NCI-H510A treated with DMSO at 0.1 percent for 48 hours (cell line): ENCODE data around the gene PERP.
"Not testable (repeated sequence)": the region's sequence is repeated elsewhere in the genome, so short reads cannot be mapped to it uniquely, and the experiment has no call there.

Source experiments
- DNase-seq: peaks from one replicate; lab custom pipeline; 2025; lab: John Stamatoyannopoulos, UW

Gene PERP

DNA sequence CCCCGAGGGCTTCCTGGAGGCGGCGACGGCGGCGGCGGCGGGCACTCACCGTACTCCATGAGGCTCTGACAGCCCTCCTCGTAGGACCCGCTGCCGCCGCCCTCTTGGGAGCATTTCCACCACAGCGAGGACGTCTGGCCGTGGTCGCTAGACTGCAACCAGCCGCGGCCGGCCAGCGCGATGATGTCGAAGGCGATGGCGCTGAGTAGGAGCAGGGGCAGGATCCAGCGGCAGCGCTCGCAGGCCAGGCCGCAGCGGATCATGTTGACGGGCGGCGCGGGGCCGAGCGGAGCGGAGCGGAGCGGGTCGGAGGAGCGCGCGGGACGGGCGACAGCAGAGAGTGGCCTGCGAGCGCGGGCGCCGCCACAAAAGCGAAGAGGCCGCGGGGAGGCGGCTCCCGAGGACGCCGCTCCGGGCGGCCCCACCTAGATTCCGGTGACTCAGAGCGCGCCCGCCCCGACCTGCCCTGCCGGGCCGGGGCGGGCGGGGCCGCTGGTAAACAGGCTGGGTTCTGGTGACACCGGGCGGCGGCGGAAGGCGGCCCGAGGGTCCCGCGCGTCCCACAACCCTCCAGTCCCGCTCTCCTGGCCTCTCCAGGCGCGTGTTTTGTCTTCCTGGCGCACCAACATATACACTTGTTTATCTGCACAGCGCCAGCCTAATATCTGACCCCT lies at the start of gene PERP:
Gene PERP (minus strand): TSS at position 342 of the 674 bp plus-strand sequence. CDS start 79 bp downstream, at position 263.
- DNase-seq: peak; percentile 30

DNA sequence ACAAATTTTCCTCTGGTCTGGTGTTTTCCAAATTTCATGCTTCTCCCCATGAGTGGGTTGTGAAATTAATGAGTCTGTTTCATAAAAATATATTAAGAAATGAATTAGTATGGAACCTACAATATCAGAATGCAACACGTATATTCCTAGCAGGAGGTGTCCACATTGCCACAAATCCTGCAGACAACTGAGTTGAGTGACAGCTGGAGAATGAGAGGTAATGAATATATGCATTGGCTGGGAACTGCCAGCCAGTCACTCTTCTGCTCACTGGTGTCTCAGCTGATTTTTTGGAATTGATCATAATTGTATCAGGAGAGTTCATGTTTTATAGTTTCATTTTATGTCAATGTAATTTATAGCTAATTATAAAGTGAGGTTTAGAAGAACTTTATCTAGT lies 48.2 kb upstream of the PERP start:
- DNase-seq: no peak

DNA sequence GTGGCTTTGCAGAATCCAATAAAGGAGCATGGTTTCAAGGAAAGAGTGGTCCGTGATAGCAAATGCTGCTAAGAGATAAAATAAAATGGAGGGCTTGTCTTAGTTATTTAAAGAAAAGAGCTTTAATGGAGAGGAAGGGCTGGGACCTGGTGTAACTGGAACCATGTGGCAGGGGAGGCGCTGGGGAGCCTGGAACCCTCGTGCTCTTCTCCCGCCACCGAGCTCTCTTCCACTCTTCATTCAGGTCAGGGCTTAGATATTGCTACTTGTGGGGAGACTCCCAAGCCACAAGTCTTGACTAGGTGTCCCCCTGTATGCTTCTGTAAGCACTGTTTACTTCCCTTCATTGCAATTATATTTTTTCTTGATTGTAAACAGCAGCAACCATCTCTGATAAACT lies 39.3 kb upstream of the PERP start:
- no peak for DNase-seq

DNA sequence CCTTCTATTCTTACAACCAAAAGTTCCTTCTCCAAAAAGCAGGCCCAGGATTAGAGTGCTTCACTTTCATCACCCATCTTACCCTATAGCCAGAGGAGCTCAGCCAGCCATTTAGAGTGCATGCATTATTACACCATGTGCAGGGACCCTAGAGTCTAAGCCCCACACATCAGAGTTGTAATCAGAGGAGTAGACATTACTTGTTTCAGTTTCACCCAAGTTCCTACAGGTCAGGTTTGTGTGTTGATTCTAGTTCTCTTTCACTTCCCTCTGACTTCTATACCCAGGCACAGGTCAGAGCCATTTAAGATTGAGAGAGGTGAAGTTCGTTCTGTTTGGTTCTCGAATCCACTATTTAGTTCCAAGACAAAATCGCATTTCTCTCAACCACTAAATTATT lies 38.2 kb upstream of the PERP start:
- DNase-seq: no peak

DNA sequence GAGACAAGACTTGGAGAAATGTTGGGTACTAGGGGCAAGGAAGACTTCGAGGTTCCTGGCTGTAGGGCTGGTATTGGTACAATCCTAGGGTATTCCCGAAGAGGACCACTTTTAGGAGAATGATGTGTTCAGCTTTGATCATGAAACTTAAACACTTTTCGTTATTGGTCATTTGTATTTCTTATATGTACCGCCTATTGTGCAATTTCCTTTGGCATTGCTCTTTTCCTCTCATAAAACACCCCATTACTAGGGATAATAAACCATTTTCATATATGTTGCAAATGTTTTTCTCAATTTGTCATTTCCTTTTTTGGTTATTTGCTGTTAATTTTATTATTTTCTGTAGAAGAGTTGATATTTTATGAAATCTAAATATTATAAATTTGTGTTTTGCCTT lies 35.6 kb upstream of the PERP start:
- DNase-seq: no peak

DNA sequence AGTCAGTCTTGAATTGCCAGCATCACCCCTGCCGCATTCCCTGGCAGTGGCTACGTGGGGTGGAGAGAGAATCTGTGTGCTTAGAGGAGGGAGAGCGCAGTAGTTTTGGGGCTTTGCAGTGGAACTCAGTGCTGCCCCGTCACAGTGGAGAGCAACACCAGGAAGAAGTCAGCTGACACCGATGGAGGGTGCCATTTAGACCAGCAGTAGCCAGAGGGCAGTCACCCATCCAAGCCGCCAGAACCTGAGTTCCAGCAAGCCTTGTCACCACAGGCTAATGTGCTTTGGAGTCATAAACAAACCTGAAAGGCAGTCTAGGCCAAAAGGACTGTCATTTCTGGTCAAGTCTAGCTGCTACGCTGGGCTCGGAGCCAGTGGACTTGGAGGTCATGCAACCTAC lies 22.0 kb upstream of the PERP start:
- no peak for DNase-seq

DNA sequence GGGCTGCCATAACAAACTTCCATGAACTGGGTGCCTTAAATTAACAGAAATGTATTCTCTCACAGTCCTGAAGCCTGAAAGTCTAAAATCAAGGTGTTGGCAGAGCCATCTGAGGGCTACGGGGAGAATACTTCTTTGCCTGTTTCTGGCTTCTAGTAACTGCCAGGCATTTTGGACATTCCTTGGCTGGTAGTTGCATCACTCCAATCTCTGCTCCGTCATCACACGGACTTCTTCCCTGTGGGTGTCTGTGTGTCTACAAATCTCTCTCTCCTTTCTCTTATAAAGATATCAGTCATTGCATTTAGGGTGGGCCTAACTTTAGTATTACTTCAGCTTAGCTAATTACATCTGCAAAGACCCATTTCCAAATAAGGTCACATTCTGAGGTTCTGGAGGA lies 20.9 kb upstream of the PERP start:
- no peak for DNase-seq

DNA sequence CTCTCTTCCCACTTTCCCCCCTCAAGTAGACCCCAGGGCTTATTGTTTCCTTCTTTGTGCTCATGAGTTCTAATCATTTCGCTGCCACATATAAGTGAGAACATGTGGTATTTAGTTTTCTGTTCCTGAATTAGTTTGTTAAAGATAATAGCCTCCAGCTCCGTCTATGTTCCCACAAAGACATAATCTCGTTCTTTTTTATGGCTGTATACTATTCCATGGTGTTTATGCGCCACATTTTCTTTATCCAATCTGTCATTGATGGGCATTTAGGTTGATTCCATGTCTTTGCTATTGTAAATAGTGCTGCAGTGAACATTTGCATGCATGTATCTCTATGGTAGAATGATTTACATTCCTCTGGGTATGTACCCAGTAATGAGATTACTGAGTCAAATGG lies 16.9 kb upstream of the PERP start:
- no peak for DNase-seq

DNA sequence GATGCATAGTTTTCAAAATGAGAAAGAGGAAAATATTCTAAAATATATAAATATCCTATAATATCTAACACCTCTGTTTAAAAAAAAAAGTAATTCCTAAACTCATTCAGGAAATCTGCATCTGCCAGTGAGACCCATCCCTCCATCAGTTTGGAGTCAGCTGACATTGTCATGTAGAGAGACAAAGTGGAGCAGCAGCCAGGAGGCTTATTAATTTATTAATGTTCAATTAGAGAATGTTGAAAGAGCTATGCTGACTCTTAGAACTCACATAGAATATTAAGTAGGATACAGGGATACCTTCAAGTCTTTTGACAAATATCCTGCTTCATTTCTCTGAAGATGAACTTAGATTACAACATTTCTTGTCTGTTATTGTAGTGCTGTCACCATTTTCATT lies 12.8 kb upstream of the PERP start:
- no peak for DNase-seq

DNA sequence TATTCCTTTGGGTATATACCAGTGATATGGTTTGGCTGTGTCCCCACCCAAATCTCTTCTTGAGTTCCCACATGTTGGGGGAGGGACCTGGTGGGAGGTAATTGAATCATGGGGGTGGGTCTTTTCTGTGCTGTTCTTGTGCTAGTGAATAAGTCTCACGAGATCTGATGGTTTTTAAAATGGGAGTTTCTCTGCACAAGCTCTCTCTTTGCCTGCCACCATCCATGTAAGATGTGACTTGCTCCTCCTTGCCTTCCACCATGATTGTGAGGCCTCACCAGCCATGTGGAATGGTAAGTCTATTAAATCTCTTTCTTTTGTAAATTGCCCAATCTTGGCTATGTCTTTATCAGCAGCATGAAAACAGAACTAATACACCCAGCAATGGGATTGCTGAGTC lies 12.0 kb upstream of the PERP start:
- not testable (repeated sequence) for DNase-seq

DNA sequence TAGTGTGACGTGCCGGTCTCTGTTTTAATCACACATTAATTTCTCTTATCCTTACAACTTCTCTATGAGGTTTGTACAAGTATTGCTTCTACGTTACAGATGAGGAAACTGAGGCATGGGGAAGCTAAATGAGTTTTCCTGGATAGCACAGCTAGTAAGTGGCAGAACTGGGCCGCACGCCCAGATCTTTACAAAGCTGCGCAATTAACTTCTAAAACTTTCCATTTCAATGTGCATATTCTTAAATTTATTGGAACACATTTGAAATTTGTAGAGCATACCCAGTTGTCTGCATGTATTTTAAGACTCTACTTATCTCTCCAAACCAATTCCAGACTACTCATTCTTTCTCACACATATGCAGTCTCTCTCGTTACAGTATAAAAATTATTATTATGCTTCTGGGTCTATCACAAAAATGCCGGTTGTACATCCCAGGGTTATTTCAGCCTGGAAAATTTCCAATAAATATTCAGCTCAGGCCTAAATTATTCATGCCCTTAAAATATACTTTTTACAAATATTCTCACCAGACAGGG lies 10.2 kb upstream of the PERP start:
- no peak for DNase-seq

DNA sequence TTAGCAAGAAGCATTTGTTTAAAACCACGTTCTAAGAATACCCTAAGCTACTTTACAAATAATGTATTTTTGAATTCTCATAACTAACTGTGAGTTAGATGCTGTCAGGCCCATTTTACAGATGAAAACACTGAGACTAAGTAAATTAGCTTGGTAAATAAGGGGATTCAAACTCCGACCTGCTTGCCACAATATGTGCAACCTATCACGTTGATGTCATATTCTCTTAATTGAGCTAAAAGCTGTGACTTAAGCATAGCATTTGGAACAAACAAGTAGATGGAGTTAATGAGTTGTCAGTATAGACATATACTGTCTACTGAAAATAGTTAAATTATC lies 9.4 kb upstream of the PERP start:
- no peak for DNase-seq

DNA sequence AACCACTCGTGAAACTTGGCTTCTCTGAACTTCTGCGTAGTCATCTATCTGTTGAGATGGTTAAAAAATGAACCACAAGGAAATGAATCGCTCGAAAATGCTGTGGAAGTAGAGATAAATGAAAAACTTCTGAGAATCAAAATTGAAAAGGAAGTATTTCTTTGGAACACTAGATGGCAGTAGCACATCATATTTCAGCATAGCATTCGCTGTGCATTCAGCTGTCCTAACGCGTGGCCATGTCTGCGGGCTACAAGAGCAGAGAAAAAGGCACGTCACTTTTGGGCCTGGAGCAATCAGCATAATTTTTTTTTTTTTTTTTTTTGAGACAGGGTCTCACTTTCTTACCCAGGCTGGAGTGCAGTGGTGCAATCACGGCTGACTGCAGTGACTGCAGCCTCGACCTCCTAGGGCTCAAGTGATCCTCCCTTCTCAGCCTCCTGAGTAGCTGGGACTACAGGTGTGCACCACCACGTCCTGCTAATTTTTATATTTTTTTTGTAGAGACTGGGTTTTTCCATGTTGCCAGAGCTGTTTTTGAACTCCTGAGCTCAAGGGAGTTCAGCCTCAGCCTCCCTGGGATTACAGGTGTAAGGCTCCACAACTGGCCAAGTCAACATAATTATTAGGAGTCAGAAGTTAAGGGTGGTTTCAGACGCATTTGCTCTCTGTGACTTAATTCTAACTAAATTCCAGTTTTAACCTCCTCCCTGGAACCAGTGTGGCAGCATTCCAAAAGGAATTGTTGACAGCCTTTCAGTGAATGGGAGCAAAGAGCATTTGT lies 8.8 kb upstream of the PERP start:
- peak; percentile 61 for DNase-seq

DNA sequence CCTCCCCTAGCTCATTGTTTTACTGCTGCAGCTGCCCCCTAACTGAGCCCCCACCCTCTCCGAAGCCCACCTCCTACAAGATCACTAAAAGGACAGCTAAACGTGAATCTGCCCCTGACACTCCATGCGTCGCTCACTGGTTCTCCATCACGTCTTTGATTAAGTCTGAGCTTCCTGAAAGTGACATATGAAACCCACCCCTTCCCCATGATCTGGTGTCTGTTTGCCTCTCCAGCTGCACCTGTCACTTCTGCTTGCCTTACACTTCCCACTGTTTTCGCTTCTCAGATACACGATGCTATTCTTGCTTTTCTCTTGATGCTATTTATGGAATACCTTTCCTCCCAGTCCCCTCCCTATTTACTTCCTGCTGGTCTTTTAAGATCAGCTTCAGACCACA lies 8.0 kb upstream of the PERP start:
- DNase-seq: peak; percentile 57

DNA sequence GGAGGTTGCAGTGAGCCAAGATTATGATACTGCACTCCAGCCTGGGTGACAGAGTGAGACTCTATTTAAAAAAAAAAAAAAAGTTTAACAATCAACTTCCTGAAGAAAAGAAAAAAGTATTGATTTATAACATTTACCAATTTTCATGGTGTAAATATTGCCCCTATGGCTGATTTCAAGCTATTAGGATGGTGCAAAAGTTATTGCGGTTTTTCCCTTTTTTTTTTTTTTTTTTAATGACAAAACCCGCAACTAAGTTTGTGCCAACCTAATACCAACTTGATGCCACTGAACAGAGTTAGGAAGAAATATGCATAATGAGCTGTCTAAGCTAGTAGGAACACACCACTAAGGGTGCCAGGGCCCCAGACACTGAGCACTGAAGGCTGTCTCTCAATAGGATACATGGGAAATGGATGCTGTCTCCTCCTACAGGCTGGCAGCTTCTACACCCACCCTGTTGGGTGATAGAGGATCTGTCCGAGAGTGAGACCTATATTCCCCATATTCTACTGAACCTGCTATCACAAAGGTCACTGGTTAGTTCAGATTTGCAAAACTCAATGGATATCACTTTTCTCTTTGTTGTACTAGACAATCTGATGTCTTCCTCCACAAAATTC lies 6.5 kb upstream of the PERP start:
- no peak for DNase-seq

DNA sequence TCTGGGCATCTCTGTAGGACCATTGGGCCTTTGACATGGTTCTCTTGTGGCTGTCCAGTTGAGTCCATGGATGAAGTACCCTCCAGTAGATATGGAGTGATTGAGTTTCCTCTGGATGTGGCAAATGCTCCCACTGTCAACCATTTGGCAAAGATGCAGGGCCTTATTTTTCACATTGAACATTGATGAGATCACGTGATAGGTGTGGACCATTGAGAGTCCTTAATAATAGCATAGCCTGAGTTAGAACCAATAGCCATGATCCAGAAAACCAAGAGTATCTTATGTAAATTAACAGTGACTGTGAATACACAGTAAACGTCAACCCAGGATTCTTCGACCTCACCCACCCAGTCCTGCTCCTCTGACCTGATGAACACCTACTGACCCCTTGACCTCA lies 3.0 kb upstream of the PERP start:
- no peak for DNase-seq

DNA sequence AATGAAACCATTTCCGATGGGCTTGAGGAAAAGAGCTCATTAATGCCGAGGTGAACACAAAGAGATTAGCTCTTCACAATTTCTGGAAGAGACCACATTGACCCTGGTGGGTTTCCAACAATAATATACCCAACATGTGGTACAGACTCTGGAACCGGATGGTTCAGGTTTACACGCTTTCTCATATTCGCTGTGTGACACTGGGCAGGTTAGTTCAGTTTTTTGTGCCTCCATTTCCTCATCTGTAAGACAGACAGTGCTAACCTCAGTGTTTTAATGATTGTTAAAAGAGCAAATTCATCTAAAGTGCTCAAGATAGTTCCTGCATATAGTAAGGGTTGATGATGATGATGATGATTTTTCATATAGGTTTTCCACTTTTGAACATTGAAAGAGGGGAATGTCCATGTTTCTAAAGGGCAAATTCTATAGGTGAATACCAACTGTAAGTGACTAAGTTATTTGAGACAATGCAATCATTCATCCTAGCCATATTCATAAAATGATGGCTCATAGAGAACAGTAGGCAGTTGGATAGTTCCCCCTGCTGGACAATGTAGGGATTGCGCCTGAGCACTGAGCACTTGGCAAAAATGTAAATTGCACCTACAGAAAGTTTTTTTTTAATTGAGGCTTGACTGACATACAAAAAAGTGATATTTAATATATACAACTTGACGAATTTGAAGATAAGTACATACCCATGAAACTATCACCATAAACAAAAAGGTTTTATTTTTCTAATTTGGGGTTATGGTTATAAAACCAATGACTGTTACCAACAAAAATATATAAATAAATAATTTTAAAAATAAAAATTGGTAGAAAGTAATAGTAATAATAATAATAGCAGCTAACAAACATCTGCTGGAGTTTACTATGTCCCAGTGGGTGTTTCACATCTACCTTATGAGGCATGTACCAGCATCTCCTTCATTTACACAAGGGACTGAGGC lies 2.1 kb upstream of the PERP start:
- peak; percentile 84 for DNase-seq

DNA sequence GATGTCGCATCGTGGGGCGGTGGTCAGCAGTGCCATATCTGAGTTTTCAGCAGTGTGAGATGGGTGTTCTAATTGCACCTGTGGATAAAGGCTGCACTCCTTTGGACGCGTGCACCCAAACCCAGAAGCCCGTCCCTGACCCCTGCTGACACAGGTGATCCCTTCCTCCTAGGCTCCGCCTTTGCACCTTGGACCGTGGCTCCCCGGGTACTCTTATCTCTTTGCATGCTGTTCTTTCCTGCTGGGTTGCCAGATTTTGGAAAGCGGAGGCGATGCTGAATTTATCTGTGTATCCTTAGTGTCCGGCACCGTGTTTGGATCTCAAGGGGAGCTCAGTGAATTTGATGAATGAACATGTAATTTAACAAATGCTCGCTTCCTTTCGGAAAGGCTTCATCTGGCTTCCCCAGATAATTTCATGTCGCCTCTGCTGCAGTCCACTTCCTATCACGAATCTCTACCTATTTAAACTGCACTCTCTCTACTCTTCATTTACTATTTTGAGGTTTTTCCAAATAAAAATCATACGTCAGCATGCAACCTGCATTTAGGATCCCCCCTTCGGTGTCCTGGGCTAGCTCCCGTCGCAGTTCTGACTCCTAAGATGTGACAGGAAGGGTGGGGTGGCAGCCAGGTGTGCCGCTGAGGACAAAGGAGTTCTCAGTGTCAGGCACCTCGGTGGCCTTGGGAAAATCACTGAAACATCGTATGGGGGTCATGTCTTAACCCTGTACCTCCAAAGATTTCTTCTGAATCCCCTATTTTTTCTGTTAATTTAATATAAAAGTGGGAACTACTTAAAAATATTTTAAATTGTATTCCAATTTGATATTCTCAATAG lies 753 bp upstream of the PERP start:
- DNase-seq: peak; percentile 61

DNA sequence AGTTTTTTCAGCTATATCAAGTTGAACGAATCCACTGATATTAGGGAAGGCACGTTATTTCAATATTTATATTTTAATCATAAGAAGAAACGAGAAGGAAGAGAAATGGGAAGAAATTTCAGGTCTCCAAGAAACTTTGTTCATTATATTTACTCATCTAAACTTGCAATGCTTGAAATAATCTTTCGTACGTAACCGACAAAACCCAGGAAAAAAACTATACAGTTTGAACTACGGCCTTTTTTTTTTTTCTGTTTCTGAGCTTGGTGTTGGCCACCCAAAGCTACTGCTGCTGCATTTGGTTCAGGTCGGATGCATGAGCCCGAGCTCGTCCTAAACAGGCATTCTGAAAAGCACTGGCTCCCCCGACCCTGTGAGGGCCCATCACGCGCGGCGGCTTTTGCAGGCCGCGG lies 548 bp downstream of the PERP start:
- no peak for DNase-seq

DNA sequence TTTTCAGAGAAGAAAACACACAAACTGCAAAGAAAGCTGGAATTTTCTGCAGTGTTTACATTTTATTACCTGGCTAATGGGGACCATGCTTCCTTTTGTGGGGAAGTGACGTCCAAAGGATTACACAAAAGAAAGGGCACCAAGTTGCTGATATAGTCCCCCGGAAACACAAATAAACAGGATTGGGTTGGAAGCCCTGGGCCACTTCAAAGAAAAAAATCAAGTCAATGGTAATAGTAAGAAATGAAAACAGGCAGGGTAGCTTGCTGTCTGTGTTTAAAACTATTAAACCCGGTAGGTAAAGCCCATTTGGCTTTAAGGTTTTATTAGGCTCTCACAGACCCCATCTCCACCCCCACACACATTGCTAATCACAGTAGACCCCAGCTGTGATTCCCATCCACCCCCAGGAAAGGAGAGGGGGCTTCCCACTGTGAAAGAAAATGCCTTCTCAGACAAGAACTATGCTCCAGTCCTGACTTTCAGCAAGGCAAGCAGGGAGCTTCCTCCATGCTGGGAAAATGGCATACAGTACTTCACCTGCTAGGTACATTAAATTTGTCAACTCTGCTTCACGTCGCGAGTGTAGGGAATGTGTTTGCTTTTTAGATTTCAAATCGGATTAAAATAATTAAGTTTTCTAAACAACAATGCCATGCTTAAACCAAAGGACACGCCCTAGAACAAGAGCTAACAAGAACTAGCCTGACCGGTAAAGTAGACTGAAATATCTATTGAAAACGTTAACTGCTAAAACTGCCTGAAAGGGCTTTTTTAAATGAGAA lies 1.1 kb downstream of the PERP start:
- peak; percentile 16 for DNase-seq
